GM19238 (cell line): Measurements from ENCODE around the gene DAP.
"Not testable (repeated sequence)": the region's sequence is repeated elsewhere in the genome, so short reads cannot be mapped to it uniquely, and the experiment has no call there.

Source experiments
- DNase-seq: peaks from one replicate; pipeline ENCODE4 v3.0.0; 2011; ENCODE audit warnings: low spot score; ENCODE audit not compliant: insufficient read length

The DAP gene

DNA sequence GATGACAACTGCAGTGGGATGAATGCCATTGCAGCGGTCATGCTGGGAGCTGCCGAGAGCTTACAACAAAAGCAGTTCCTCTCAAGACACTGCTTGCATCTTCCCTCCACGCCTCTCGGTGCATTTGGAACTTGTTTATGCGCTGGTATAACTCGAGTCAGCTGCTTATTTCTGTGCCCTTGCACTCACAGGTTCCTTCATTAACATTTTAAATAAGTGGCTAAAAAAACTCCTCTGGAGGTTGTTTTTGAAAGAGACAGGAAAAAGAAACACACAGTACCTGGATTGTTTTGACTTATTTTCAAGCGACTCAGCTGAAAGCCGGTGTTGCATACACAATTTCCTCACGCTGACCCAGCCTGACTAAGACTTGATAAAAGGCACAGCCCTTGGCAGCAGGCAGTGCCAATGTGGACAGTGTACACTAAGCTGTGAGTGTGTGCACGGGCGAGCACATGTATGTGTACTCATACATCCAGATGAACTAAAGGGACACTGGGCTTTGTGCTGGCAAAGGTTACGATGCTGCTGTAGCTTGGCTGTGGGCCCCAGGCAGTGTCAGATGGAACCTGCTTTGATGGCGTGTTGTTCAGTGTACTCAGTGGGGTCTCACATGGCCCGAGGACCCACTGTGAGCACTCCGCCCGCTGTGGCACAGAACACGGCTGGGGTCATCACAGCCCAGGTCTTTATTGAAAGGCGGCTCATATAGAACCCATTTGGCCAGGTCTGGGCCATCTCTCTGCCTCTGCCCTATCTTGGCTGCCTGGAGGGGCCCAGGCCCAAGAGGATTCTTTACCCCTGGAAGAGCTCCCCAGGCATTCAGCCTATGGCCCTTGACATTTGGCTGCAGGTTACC lies 104.8 kb downstream of the DAP start:
- DNase-seq, result no peak

DNA sequence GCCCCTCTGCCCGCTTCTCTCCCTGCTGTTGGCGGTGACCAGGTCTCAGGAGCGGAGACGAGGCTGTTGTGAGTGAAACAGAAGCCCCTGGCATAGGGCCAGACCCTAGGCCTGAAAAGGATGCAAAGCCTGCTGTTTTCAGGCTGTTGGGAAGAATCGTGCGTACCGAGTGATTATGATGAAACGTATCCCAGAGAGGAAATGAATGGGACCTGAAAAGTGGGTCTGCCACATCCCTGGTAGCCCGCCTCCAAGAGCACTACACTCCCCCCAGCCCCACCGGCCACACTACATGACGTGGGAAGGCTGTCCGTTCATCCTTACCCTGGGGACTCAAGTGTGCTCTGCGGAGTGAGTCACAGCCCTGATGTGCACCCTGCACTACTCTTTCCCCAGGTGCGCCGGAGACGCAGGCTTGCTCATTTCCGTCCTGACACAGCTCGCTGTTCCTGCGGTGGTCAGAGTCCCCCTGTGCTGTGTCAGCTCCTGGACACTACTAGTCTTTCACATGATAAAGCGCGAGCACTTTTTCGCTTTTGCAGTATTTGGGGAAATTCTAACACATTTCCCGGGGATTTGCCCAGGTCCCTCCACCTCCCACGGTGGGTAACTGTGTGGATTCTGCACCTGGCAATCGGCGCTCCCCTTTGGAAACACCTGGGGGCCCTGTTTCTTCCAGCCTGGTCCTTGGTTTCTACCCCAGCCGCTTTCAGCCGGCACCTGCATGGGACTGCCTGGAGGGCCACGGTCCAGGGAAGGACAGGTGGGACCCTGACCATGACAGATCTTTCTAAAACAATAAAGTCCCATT lies 105.7 kb downstream of the DAP start:
- DNase-seq, result no peak

DNA sequence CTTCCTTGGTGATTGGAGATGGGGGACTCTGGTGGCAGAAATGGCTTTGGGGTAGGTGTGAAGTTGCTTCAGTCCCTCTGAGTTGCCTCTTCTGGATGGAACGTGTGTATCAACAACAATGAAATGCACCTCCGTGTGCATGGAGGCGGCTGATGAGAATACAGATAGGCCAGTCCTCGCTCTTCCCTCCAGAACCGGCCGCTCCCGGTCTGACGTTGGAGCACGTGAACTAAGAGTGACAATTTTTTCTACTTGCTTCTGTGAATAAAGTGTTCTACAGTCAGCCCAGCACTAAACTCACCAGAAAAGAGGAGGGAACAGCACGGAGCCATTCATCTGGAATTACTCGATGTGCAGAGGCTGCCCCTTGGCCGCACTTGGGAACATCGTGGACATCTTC lies 106.5 kb downstream of the DAP start:
- no peak for DNase-seq

DNA sequence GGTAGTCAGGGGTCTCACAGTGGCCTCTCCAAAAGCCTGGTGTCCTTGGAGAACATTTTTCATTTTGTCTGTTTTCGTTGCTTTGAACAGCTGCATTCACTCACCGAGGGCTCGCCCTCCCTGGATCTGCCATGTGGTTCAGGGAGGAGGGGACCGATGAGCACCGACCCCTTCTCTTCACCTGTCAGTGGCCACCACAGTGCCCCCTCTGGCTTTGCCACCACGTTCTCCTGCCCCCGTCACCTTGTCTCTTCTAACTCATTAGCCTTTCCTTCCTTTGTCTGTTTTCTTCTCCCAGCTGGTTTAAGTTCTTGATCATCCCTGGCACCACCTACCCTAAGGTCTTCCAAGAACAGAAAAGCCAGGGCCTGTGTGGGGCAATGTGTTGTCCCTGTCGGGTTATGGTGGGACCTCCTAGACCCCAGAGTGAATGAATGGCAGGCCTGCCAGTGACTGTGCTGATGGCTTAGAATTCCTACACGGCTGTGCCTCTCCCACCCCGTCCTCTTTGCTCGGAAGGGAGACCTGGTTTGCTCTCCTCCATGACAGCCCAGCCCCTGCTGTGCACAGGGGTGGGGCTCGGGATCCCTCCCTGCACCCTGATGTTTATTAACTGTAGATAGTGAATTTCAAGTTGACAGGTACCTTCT lies 107.2 kb downstream of the DAP start:
- DNase-seq, result no peak

DNA sequence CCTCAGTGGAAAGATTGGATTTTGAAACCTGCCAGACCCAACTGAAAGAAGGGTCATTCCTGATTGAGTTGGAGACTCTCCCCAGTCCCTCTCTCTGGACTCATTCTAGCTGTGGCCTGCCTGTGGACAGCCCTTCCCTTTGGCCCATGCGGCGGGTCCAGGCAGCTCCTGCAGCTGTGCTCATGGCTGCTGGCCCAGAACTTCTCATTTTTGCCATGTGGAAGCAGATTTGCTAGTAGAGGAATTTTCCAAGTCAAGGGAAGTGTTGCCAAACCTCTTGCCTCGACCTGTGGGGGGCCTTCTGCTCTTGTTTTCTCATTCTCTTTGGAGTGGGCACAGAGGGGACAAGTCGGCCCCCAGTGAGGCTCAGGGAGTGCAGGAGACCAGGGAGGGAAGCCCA lies 108.0 kb downstream of the DAP start:
- DNase-seq, result no peak

DNA sequence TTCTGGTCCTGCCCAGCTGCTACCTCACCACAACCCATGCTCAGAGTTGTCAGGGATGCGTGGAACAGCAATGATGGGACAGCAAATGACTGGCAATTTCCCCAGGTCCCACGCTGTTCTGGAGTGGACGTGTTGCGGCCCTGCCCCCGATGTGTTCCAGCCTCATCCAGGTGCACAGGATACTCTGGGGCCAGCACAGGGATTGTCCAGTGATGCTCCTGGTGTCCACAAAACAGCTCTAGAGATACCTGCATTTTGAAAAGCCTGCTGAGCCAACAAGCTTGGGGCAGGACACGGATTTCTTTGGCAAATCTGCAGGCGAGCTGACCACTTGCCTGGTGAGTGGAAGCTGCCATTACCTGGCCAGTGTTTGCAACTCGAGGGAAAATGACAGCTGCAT lies 108.4 kb downstream of the DAP start:
- DNase-seq, result no peak

DNA sequence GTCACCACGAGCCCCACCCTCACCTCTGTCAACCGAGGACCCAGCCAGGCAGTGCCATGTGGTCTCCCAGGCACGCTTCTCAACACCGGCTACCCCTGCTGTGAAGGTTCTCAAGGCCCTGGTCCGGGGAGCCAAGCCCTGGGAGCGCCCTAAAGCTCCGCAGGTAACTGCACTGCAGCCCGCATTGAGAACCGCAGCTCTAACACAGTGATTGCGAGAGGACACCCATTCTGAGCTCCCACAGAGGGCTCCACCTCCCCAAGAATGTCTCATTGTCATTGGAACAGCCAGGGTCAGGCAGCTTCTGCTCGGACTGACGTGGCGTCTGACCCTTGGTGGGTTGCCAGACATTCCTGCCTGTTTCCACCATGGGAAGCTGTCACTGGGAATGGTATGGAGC lies 108.9 kb downstream of the DAP start:
- no peak for DNase-seq

DNA sequence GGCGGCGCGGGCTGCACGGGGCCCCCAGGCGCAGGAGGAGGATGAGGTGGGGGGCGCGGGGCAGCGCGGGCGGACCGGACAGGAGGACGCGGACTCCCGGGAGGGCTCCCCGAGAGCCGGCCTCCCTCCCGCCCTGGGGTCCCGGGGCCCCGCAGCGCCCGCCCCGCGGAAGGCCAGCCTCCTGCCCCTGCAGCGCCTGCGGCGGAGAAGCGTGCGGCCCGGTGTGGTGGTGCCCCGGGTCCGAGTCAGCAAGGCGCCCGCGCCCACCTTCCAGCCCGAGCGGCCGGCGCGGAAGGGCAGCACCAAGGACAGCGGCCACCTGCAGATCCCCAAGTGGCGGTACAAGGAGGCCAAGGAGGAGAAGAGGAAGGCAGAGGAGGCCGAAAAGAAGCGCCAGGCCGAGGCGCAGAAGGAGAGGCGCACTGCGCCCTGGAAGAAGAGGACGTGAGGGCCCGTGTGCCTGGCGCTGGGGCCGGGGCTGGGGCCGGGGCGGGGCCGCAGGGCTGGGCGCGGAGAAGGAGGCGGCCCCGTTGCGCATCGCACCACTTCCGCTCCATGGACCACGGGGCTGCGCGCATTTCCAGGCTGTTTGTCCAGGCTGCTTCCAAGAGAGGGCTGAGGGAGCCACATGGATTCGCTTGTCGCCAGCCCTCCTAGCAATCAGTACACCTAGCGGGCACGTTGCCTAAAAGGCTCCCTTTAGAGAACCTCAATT lies 111.2 kb downstream of the DAP start:
- no peak for DNase-seq

DNA sequence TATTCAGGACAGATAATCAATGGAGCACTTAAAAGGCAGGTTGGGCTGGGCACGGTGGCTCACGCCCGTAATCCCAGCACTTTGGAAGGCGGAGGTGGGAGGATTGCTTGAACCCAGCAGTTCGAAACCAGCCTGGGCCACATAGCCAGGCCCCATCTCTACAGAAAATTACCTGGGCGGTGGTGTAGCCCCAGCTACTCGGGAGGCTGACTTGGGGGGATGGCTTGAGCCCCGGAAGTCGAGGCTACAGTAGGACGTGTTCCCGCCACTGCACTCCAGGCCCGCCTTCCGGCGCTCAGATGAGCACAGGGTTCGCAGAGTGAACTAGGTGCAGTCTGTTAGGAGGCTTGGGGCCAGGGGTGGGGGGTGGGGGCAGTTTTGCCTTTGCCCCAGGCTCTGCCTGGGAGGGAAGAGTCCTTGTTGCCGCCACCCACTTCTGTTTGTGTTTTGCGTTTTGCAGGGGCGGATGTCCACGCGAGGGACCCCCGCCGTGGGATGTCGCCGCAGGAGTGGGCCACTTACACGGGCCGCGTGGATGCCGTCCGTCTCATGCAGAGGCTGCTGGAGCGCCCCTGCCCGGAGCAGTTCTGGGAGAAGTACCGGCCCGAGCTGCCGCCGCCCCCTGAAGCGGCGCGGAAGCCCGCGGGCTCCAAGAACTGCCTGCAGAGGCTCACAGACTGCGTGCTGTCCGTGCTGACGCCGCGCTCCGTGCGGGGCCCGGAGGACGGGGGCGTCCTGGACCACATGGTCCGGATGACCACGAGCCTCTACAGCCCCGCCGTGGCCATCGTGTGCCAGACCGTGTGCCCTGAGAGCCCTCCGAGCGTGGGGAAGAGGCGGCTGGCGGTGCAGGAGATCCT lies 112.0 kb downstream of the DAP start:
- DNase-seq, result no peak

DNA sequence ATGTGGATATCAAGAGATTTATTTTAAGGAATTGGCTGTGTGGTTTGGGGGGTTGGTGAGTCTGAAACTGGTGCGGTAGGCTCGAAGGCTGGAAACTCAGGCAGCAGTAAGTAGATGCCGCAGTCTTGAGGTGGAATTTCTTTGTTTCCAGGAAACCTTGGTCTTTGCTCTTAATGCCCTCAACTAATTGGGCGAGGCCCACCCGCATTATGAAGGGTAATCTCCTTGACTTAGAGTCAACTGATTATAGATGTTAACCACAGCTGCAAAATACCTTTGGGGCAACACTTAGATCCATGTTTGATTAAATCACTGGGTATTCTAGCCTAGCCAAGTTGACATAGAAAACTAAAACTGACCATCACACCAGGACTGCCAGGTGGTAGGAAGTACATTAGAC lies 113.4 kb downstream of the DAP start:
- DNase-seq, result no peak

DNA sequence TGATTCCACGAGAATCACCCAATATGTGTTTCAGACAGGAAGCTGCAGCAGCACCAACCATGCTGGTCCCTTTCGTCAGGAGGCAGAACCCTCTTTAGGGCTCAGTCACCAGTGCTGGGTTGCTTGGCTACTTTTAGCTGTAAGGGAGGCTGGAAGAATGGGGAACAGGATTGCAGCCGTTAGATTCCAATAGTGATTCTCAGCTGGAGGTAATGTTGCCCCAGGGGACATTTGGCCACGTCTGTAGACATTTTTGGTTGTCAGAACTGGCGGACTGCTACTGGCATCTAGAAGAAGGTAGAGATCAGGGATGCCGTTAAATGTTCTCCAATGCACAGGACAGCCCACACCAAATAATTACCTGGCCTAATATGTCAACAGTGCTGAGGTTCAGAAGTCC lies 115.4 kb downstream of the DAP start:
- DNase-seq, result no peak

DNA sequence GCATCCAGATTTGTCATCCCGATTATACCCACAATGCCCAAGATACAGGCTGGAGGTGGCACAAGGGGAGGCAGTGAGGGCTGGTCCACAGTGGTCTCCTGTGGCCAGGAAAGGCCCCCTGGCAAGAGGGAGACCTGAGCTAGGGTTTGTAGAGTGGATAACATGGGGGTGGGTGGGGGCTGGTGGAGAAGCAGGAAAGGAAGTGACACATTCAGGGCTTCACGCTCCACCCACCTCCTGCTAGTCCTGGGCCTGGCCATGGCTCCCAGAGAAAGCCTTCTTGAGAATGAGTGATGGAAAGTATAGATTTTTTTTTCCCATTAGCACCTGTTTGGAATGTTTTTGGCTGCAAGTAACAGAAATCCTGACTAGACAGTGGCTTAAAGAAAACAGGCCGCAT lies 115.9 kb downstream of the DAP start:
- no peak for DNase-seq

DNA sequence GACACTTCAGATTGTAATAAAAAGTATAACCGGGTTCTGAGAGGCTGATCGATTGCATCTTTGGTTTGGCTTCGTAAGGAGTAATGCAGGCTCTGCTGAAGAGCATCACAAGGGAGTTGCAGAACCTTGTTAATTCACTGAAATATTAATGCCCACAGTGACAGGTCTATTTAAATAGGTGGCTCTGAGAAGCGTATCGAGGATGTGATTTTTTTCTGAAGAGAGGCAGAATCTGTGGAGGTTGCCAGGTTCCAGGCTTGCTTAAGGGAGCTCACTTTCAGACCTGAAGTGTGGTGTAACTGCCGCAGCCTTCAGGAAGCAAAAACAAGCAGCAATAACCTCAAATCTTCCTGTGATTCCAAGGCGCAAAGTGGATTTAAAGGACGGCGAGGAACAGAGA lies 116.8 kb downstream of the DAP start:
- DNase-seq, result no peak

DNA sequence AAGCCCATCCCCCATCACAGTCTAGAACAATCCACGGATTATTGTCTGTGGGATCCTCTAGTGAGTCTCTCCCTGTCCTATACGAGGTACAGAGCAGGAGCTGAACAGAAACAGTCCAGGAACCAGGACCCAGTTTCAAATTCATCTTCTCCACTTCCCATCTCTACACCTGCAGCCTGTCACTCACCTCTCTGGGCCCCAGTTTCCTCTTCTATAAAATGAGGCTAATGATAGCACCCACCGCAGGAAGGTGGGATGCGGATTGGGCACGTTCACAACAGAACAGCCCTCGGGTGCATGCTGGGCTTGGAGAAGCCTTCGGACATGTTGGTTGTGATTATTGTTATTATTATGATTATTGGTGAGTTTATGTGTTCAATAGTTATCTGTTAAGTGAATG lies 118.7 kb downstream of the DAP start:
- no peak for DNase-seq

DNA sequence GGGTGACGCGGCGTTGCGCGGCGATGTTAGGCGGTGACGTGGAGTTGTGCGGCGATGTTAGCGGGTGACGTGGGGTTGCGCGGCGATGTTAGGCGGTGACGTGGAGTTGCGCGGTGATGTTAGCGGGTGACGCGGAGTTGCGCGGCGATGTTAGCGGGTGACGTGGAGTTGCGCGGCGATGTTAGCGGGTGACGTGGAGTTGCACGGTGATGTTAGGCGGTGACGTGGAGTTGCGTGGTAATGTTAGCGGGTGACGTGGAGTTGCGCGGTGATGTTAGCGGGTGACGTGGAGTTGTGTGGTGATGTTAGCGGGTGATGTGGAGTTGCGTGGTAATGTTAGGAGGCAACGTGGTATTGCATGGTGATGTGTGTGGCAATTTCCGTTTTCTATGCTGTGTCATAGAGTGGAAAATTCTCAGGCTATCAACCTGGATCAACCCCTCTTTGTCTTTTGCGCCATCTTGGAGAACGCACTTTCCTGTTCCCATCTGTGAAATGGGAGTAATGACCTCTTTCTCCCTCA lies 121.1 kb downstream of the DAP start:
- no peak for DNase-seq

DNA sequence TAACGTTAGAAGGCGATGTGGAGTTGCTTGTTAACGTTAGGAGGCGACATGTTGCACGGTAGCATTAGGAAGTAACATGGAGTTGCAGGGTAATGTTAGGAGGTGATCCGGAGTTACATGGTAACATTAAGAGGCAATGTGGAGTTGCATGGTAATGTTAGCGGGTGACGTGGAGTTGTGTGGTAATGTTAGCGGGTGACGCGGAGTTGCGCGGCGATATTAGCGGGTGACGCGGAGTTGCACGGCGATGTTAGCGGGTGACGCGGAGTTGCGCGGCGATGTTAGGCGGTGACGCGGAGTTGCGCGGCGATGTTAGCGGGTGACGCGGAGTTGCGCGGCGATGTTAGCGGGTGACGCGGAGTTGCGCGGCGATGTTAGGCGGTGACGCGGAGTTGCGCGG lies 122.3 kb downstream of the DAP start:
- not testable (repeated sequence) for DNase-seq

DNA sequence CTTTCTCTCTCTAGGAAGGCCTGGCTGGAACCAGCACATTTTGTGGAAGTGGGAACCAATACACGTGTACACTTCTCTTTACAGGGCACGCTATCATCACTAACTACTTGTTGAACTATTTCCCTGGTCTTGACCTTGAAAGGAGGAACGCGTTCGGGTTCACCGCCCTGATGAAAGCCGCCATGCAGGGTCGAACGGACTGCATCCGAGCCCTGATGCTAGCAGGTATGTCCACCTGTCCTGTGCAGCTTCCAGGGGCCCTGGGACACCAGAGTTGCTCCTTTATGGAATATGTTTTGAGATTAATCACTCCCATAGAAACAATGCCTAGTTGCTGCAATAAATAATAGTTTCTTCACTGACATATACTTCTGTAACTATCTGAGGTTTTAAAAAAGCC lies 123.1 kb downstream of the DAP start:
- no peak for DNase-seq

DNA sequence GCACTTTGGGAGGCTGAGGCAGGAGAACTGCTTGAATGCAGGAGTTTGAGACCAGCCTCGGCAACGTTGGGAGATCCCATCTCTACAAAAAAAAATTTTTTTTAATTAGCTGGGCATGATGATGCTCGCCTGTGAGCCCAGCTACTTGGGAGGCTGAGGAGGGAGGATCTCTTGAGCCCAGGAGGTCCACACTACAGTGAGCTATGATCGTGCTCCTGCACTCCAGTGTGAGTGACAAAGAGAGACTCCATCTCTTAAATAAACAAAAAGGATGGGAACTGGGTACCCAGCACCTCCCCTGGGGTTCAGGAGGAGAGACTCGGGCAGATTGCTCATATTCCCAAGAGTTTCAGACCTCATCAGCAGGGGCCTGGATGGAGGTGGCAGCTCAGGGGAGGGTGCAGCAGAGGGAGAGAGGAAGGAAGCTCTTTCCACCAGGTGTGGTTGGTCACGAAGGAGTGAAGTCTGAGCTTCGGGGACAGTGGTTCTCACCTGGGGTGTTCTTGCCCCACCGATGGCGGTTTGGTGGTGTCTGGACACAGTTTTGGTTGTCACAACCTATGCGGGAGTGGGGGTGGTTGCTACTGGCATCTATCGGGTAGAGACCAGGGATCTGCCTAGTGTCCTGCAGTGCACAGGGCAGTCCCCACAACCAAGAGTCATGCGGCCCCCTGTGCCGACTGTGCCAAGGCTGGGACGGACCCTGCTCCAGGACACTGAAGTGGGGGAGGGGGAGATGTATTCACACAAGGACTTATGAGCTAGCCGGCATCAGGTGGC lies 124.5 kb downstream of the DAP start:
- DNase-seq, result no peak

DNA sequence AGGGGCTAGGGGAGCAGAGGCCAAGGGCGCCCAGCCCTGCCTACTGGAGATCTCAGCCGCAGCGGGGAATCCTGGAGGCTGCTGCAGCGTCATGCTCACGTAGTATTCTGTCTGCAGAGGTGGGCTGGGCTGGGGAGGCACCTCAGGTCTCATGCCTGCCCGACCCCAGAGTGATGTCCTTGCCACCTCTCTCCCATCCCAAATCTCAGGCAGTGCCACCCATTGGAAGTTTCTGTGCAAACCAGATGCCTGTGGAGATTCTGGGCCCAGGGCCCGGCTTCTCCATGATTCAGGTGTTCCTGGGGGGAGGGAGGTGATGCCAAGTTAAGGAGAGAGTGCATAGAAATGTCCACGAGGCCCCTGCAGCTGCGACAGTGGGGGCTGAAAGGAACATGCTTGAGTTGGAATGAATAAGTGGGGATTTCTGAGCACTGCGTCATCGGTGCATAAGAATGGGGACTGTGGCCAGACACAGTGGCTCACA lies 125.1 kb downstream of the DAP start:
- no peak for DNase-seq
